GM19238 (cell line): ENCODE measurements around the gene ABI3.
A peak's percentile ranks its signal among the peaks of the same experiment; 100 is the strongest.
"Not testable (repeated sequence)": the region's sequence is repeated elsewhere in the genome, so short reads cannot be mapped to it uniquely, and the experiment has no call there.

Experiments
- DNase-seq: peaks from one replicate; pipeline ENCODE4 v3.0.0; 2011; ENCODE audit warnings: low spot score; ENCODE audit not compliant: insufficient read length

ABI3 gene

GRCh38 chr17:49249890-49250522 is 39.5 kb downstream of the ABI3 start:
- no peak for DNase-seq

DNA sequence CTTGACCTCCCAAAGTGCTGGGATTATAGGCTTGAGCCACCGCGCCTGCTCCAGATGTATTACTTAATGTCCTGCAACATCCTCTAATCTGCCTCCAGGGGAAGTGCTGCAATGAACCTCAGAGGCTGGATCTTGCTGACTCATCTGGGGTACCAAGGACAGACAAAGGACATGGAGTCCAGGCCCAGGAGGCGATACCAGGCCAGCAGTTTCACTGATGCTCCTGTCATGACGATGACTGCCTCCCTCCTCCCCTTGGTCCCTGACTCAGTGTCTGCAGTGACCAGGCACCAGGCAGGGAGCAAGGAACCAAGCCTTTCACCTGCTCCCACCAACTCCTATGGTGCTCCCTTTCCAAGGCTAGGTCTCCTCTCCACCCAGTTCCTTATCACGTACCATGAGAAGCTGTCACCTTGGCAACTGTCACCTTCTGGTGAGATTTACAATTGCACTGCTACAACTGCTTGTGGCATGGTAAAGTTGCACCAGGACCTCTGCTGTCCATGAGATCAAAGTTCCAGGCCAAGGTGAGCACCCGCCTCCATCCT is 41.7 kb downstream of the ABI3 start:
- DNase-seq, result no peak

DNA sequence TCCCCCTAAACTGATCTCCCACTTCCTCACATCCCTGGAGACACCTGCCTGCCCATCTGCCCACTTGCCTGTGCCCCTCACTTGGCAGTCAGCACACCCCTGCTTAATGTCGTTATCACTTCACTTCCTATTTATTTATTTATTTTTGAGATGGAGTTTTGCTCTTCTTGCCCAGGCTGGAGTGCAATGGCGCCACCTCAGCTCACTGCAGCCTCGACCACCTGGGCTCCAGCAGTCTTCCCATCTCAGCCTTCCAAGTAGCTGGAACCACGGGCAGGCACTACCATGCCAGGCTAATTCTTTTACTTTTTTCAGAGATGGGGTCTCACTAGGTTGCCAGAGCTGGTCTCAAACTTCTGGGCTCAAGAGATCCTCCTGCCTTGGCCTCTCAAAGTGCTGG is 43.6 kb downstream of the ABI3 start:
- no peak for DNase-seq

- DNase-seq, result no peak
Observed at GRCh38 chr17:49255125-49255524, 44.6 kb downstream of the ABI3 start.

GRCh38 chr17:49258394-49258793 is 47.9 kb downstream of the ABI3 start:
- DNase-seq, result no peak

DNA sequence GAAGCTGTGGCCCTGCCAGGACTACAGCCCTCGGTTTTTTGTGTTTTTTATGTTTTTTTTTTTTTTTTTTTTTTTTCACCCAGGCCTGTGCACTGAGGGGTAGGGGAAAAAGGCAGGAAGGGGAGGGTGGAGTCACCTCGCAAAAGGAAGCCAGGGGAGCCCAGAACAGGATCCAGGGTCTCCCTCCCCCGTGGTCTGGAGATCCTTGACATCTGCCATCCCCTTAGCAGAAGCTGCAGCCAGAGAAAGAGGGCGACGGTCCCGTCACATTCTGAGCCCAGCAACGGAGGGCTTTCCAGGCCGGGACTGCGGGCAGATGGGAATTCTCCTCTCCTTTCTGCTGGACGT is 49.1 kb downstream of the ABI3 start:
- DNase-seq, result no peak

GRCh38 chr17:49260011-49260816 is 49.7 kb downstream of the ABI3 start:
- peak; percentile 42 for DNase-seq

DNA sequence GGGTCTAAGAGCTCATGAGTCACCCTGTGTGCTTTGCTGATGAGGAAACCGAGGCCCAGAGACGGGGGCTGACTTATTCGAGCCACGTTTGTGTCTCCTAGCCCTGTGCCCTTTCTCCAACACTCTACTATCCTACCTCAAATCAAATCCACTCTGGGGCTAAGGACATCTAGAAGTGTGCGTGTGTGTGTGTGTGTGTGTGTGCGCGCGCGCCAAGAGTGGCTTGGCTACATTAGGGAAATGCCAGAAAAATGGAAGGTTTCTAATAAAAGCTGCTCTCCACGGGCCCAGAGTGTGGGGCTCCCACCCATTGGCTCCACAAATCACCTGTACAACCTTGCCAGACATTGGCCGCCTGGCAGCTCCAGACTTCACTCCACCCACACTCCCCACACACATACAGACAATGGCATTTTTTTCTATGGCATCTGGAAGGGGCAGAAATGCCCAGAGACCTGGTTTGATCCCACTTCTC is 50.3 kb downstream of the ABI3 start:
- no peak for DNase-seq

- DNase-seq, result not testable (repeated sequence)
Observed at GRCh38 chr17:49261540-49261939, 51.0 kb downstream of the ABI3 start.

DNA sequence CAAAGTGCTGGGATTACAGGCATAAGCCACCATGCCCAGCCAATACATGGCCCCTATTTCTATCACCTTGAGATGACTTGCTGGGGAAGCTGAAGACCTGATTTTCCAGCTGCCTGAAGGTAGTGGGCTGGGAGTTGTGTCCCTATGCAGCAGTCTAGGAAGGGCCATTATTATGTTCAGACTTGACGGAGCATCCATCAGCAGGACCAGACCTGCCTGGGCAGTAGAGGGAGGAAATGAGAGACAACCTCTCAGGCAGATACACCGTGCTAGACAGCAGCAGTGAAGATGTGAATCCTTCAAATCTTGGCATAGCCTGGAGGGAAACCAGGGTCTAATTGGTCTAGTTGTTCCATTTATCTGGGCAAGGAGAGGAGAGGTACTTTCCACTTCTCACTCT is 55.7 kb downstream of the ABI3 start:
- no peak for DNase-seq

GRCh38 chr17:49267912-49268311 is 57.4 kb downstream of the ABI3 start:
- DNase-seq, result no peak

DNA sequence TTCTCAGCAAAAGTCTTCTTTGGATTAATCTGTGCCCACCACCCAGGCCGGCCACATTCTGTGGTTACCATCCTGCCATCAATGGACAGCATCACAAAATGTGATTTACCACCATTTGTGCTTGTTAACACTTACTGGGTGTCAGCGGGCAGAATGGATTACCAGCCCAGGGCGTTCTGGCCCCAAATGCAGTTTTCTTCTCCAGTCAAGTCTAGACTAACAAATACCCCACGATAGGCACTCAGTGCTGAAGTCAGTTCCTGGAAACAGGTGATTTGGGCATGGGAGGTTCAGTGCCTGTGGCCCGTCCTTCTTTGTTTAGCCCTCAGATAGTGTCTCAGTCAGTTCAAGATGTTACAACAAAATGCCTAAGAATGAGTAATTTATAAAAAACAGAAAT is 58.8 kb downstream of the ABI3 start:
- no peak for DNase-seq
